Stomach (tissue), 4 donors: ENCODE data around the gene OR2T3.
"Not testable (repeated sequence)": the region's sequence is repeated elsewhere in the genome, so short reads cannot be mapped to it uniquely, and the experiment has no call there.

ENCODE experiments used
- EP300 ChIP-seq: sonication (generic); formaldehyde crosslinking; IDR thresholded peaks from one replicate; pipeline ENCODE4 v1.6.1; 2017; ENCODE audit warnings: antibody characterized with exemption
- POLR2A ChIP-seq, 4 donors: fragments of 450-650 bp; IDR thresholded peaks; one replicate each; pipeline ENCODE4 v1.6.1; 2016; ENCODE audit warnings: antibody characterized with exemption in 4 of 4, control low read depth in 2 of 4, mild to moderate bottlenecking in 1 of 4, moderate library complexity in 1 of 4

DNA sequence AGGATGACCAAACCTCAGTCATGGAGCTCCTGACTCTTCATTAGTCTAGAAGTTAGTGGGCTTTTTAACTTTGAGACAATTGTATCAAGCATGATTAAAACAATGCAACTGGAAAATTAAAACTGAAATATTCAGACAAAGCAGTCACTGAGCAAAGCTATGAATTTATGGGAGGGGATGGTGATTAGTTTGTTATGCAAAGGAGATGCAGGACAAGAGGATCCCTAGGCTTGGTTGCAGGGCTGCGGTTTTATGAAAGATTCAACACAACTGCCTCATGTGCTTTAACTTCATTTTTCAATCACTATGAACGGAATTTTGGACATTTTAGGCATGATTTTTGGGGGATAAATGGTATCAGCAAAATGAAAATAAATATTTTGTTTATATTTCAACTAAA lies 1.0 kb upstream of the OR2T3 start:
- TF ChIP-seq POLR2A (IDR thresholded peaks at IDR 0.05); EP300: not testable (repeated sequence)
